HCT116 (cell line): ENCODE results near the gene TSC2. TPM values are rescaled to one million over a fixed set of nuclear protein-coding genes. Genes with fewer than 3 reads are reported as not detected.
A peak's percentile ranks its signal among the peaks of the same experiment; 100 is the strongest.

Experiments
- ATAC-seq: fragments of 200-7000 bp; cut with Tn5 transposase; 2 replicates; pipeline ENCODE4 v1.9.1; 2020; ENCODE audit warnings: mild to moderate bottlenecking, moderate library complexity
- Bru-seq: library from RNA; stranded (reverse); fragments of 400-500 nt; gene quantifications from one replicate; lab custom pipeline; 2021; lab: Mats Ljungman, UMichigan
- BruChase-seq, 2 experiments: library from RNA; stranded (reverse); fragments of 400-500 nt; gene quantifications; one replicate each; lab custom pipeline; 2021; lab: Mats Ljungman, UMichigan
- BruUV-seq: library from RNA; stranded (reverse); fragments of 400-500 nt; replicated peaks from 2 replicates; lab custom pipeline; 2021; lab: Mats Ljungman, UMichigan
- CTCF ChIA-PET: fragments of 300-600 bp; sonication (Branson Sonifier 250); formaldehyde crosslinking; loops from one replicate; lab custom pipeline; 2021; ENCODE audit warnings: antibody characterized with exemption; lab: Charles Lee
- POLR2A ChIA-PET: fragments of 300-600, 350-600 bp; sonication (Branson Sonifier 250); formaldehyde crosslinking; loops from one replicate; lab custom pipeline; 2021; ENCODE audit warnings: antibody characterized with exemption; lab: Charles Lee
- RAD21 ChIA-PET, 2 experiments: fragments of 300-600 bp; sonication (Branson Sonifier 250); formaldehyde crosslinking; loops; one replicate each; lab custom pipeline; 2023; ENCODE audit warnings: low total read pairs in 2 of 2; ENCODE audit not compliant: uncharacterized antibody in 2 of 2, unreplicated experiment in 2 of 2, low non-redundant PET in 1 of 2; lab: Charles Lee
- DNase-seq: peaks from one replicate; pipeline ENCODE4 v3.0.0-alpha.2; 2010; ENCODE audit warnings: low read depth, low spot score
- H2AFZ ChIP-seq: fragments of 200-600 bp; shearing (Covaris generic), sonication (generic); 2 replicates; pipeline ENCODE4 v1.6.1; 2017; ENCODE audit warnings: low read depth, mixed run types, mixed read lengths, antibody characterized with exemption, low read length; ENCODE audit not compliant: poor library complexity, severe bottlenecking
- H3K27ac ChIP-seq: 2 replicates; pipeline ENCODE4 v1.5.1; 2012; ENCODE audit warnings: low read depth, low read length
- H3K27me3 ChIP-seq: fragments of 200-600 bp; sonication (generic); 2 replicates; pipeline ENCODE4 v1.6.1; 2016; ENCODE audit warnings: mixed run types, low read length, mixed read lengths; ENCODE audit not compliant: insufficient read depth
- H3K36me3 ChIP-seq, 2 experiments: fragments of 200-500 bp in 1 of 2; fragments of 200-600 bp in 1 of 2; sonication (Bioruptor generic) in 1 of 2; sonication (generic) in 1 of 2; 2 replicates each; pipeline versions ENCODE4 v1.5.1 to v1.6.1; 2014 to 2016; ENCODE audit warnings: low read length in 2 of 2, inconsistent platforms in 1 of 2, mixed read lengths in 1 of 2, mixed run types in 1 of 2; ENCODE audit not compliant: insufficient read depth in 2 of 2, control insufficient read depth in 1 of 2
- H3K4me1 ChIP-seq, 2 experiments: fragments of 200-600 bp in 1 of 2; sonication (generic) in 1 of 2; 2 replicates each; pipeline versions ENCODE4 v1.5.1 to v1.6.1; 2012 to 2017; ENCODE audit warnings: low read length in 2 of 2, inconsistent platforms in 1 of 2, mild to moderate bottlenecking in 1 of 2, mixed read lengths in 1 of 2, mixed run types in 1 of 2, moderate library complexity in 1 of 2; ENCODE audit not compliant: insufficient read depth in 2 of 2, control insufficient read depth in 1 of 2
- H3K4me2 ChIP-seq: fragments of 200-600 bp; sonication (generic); 2 replicates; pipeline ENCODE4 v1.6.1; 2017; ENCODE audit warnings: mixed run types, low read length, mixed read lengths
- H3K4me3 ChIP-seq, 2 experiments: fragments of 200-600 bp in 1 of 2; sonication (generic) in 1 of 2; replicated peaks in 1 of 2; 2 replicates each; pipeline ENCODE4 v1.5.1; 2011 to 2016; ENCODE audit warnings: low read length in 2 of 2, control low read depth in 1 of 2, low read depth in 1 of 2, mild to moderate bottlenecking in 1 of 2, mixed read lengths in 1 of 2, mixed run types in 1 of 2
- H3K79me2 ChIP-seq: fragments of 200-600 bp; sonication (generic); 2 replicates; pipeline ENCODE4 v1.6.1; 2017; ENCODE audit warnings: mild to moderate bottlenecking, mixed run types, low read length, moderate library complexity, mixed read lengths; ENCODE audit not compliant: insufficient read depth
- H3K9ac ChIP-seq: fragments of 200-600 bp; sonication (generic); 2 replicates; pipeline ENCODE4 v1.6.1; 2016; ENCODE audit warnings: low read length, mixed read lengths
- H3K9me2 ChIP-seq: fragments of 200-600 bp; sonication (generic), shearing (Covaris generic); 2 replicates; pipeline ENCODE4 v1.6.1; 2017; ENCODE audit warnings: mixed run types, mild to moderate bottlenecking, moderate library complexity; ENCODE audit not compliant: insufficient read depth
- H3K9me3 ChIP-seq, 2 experiments: fragments of 200-500 bp in 1 of 2; fragments of 200-600 bp in 1 of 2; sonication (Bioruptor generic) in 1 of 2; sonication (generic) in 1 of 2; 2 replicates each; pipeline ENCODE4 v1.6.1; 2014 to 2017; ENCODE audit warnings: low read length in 2 of 2, mixed read lengths in 2 of 2, inconsistent platforms in 1 of 2, low read depth in 1 of 2, mild to moderate bottlenecking in 1 of 2, mixed run types in 1 of 2, moderate library complexity in 1 of 2; ENCODE audit not compliant: control insufficient read depth in 1 of 2, insufficient read depth in 1 of 2
- H4K20me1 ChIP-seq: fragments of 200-600 bp; sonication (generic), shearing (Covaris generic); 2 replicates; pipeline ENCODE4 v1.6.1; 2017; ENCODE audit warnings: mixed run types, mild to moderate bottlenecking, moderate library complexity; ENCODE audit not compliant: insufficient read depth
- CBX3 ChIP-seq: IDR thresholded peaks from 2 replicates; pipeline ENCODE4 v1.6.1; 2012; ENCODE audit warnings: low read depth
- CTCF ChIP-seq, 3 experiments: fragments of 200-600 bp in 1 of 3; sonication (generic) in 1 of 3; IDR thresholded peaks in 2 of 3; conservative IDR thresholded peaks in 1 of 3; 2 replicates each; pipeline ENCODE4 v1.5.1; 2012 to 2017; ENCODE audit warnings: low read depth in 2 of 3, low read length in 2 of 3, antibody characterized with exemption in 1 of 3, borderline replicate concordance in 1 of 3, control low read depth in 1 of 3, mild to moderate bottlenecking in 1 of 3, mixed read lengths in 1 of 3, mixed run types in 1 of 3, moderate library complexity in 1 of 3; ENCODE audit not compliant: insufficient read depth in 1 of 3
- EGR1 ChIP-seq: IDR thresholded peaks from 2 replicates; pipeline ENCODE4 v1.6.1; 2012; ENCODE audit warnings: low read depth
- EZH2 ChIP-seq: fragments of 200-600 bp; sonication (generic); IDR thresholded peaks from 2 replicates; pipeline ENCODE4 v1.6.1; 2017; ENCODE audit warnings: antibody characterized with exemption, mixed run types
- EZH2phosphoT487 ChIP-seq: fragments of 200-600 bp; IDR thresholded peaks from 2 replicates; pipeline ENCODE4 v1.6.1; 2018; ENCODE audit warnings: antibody characterized with exemption, borderline replicate concordance
- MAX ChIP-seq: IDR thresholded peaks from 2 replicates; pipeline ENCODE4 v1.6.1; 2012
- POLR2A ChIP-seq: IDR thresholded peaks from 2 replicates; pipeline ENCODE4 v1.7.0; 2011; ENCODE audit warnings: borderline replicate concordance; ENCODE audit not compliant: insufficient read depth, insufficient read length; ENCODE audit errors: extremely low read depth
- POLR2AphosphoS5 ChIP-seq: IDR thresholded peaks from 2 replicates; pipeline ENCODE4 v1.6.1; 2011; ENCODE audit warnings: mild to moderate bottlenecking, low read depth, low read length, moderate library complexity
- REST ChIP-seq: IDR thresholded peaks from 2 replicates; pipeline ENCODE4 v1.6.1; 2012; ENCODE audit warnings: low read depth
- SIN3A ChIP-seq: IDR thresholded peaks from 2 replicates; pipeline ENCODE4 v1.6.1; 2012; ENCODE audit warnings: low read depth
- TCF7L2 ChIP-seq: IDR thresholded peaks from 2 replicates; pipeline ENCODE4 v1.7.0; 2011; ENCODE audit warnings: borderline replicate concordance, inconsistent platforms; ENCODE audit not compliant: insufficient read depth, insufficient read length; ENCODE audit errors: extremely low read depth
- YY1 ChIP-seq: IDR thresholded peaks from 2 replicates; pipeline ENCODE4 v1.6.1; 2011; ENCODE audit warnings: low read length, low read depth, moderate library complexity, mild to moderate bottlenecking; ENCODE audit not compliant: insufficient replicate concordance; ENCODE audit errors: extremely low read depth
- ZFX ChIP-seq: fragments of 450-650 bp; IDR thresholded peaks from 2 replicates; pipeline ENCODE4 v1.6.1; 2017
- intact Hi-C: fragments of 100-400 bp; cut with micrococcal nuclease; formaldehyde crosslinking; loops from 2 replicates; pipeline ENCODE4 v1.10.0; 2022
- long read RNA-seq: library from polyadenylated mRNA; unstranded; transcript quantifications from one replicate; pipeline ENCODE4 v2.0.0, GENCODE V29; 2021; ENCODE audit not compliant: unreplicated experiment
- polyA plus RNA-seq: library from polyadenylated mRNA; unstranded; fragments of >200 nt; gene quantifications from 2 replicates; pipeline ENCODE4 v1.2.1, GENCODE V29; 2012; ENCODE audit warnings: missing spikeins
- total RNA-seq: library from RNA; stranded (reverse); gene quantifications from one replicate; pipeline ENCODE4 v1.2.1, GENCODE V29; 2021; ENCODE audit not compliant: unreplicated experiment

Gene TSC2
- total RNA-seq (74.1 TPM), Bru-seq, nascent RNA (percentile 44 among the genes with signal in this experiment), BruChase-seq, experiment 1, labeled RNA remaining after a 6-hour chase (percentile 70 among the genes with signal in this experiment), BruChase-seq, experiment 2, labeled RNA remaining after a 2-hour chase (percentile 59 among the genes with signal in this experiment)
- 62.2 and 63.0 TPM in 2 replicates for polyA plus RNA-seq
- long read RNA-seq, partial matches to known transcripts: 20 of 38 reads
- long read RNA-seq, other reads (novel, unspliced or antisense): 11 of 38 reads

GRCh38 chr16:2047330-2048115 lies at the start of gene TSC2, which contains the start of gene NTHL1:
Gene TSC2, plus strand, starts transcription at chr16:2047985. Its CDS starts 631 bp downstream, at chr16:2048616.
Gene NTHL1, minus strand, starts transcription at chr16:2047834. Its CDS starts 11 bp downstream, at chr16:2047823.
- Histone ChIP-seq H3K36me3 (peaks cover 0 to 3% of the 10 kb centered on the region in 2 experiments; a peak in 1 of 4 replicates), H3K27ac (peak within 1 kb of the TSS; percentile 71), H3K4me2 (peak within 1 kb of the TSS; percentile 82), H3K79me2 (peaks cover 11% of the 10 kb centered on the region; the same call in 1 of the 2 replicates), H3K9me3 (no peaks in the 10 kb centered on the region), H3K4me1 (peaks cover 6 to 34% of the 10 kb centered on the region in 2 experiments; a peak in 3 of 4 replicates), H3K9ac (peak within 1 kb of the TSS; percentile 77), H3K27me3 (no peaks in the 10 kb centered on the region), H3K4me3 (peak within 1 kb of the TSS; percentile 64 to 88), H2AFZ (no peak within 1 kb of the TSS), H3K9me2 (no peaks in the 10 kb centered on the region), H4K20me1 (no peaks in the 10 kb centered on the region)
- BruUV-seq: no TSS peak
- DNase-seq (peak; percentile 91), ATAC-seq (peak; percentile 96)
- TF ChIP-seq CTCF (IDR thresholded peaks at IDR 0.05 in 2 of 3, conservative IDR thresholded peaks at IDR 0.05 in 1 of 3; ENCODE audit: borderline replicate concordance in 1 of 3, insufficient read depth in 1 of 3, low read depth in 2 of 3, low read length in 2 of 3) (peak in 2 of 3 experiments; percentile 7 to 21; a peak in 1 of 6 replicates), POLR2A (peak; percentile 67), EZH2phosphoT487 (no peak), SIN3A (peak; percentile 58), CBX3 (no peak; the same call in 1 of the 2 replicates), POLR2AphosphoS5 (peak; percentile 73), ZFX (peak; percentile 74; the same call in 1 of the 2 replicates), REST (no peak), YY1 (peak; percentile 91), MAX (peak; percentile 87), EZH2 (no peak), TCF7L2 (peak; percentile 52), EGR1 (peak; percentile 95)
- RAD21 ChIA-PET: no interaction called here
- intact Hi-C loops: loop anchor here (5.0 kb wide), 1 partner anchor 95 kb away; no protein-coding TSS in a partner anchor
- CTCF ChIA-PET: interaction anchor here (0.8 to 1.8 kb wide), 5 partner anchors 8 to 93 kb away, joined by 3 to 12 read pairs (median 4); no protein-coding TSS in a partner anchor
- POLR2A ChIA-PET: interaction anchor here (1.0 to 1.7 kb wide), 3 partner anchors 104 to 204 kb away, joined by 4 to 6 read pairs (median 4); partner anchors contain the start of genes ECI1 and TRAF7
